Gastroesophageal sphincter (tissue), 4 donors: ENCODE results near the gene SHISAL1. TPM values are rescaled to one million over a fixed set of nuclear protein-coding genes. Genes with fewer than 3 reads are reported as not detected.

ENCODE experiments used
- ATAC-seq: fragments of 150-250 bp; one replicate; pipeline ENCODE4 v1.9.1; 2016; ENCODE audit warnings: mild to moderate bottlenecking, moderate library complexity
- H3K27ac ChIP-seq, 4 donors: fragments of 200-600 bp; sonication (generic) in 3 of 4; 1 replicate in 3 of 4; 2 replicates in 1 of 4; pipeline ENCODE4 v1.5.1; 2016 to 2019
- H3K27me3 ChIP-seq: fragments of 200-600 bp; sonication (generic); one replicate; pipeline ENCODE4 v1.5.1; 2019
- H3K36me3 ChIP-seq, 2 donors: fragments of 200-600 bp; sonication (generic); one replicate each; pipeline ENCODE4 v1.5.1; 2019; ENCODE audit warnings: control low read depth in 1 of 2
- H3K4me1 ChIP-seq, 3 donors: fragments of 200-600 bp; sonication (generic); 1 replicate in 2 of 3; 2 replicates in 1 of 3; pipeline ENCODE4 v1.5.1; 2016 to 2019; ENCODE audit warnings: control low read depth in 2 of 3
- H3K4me3 ChIP-seq, 2 donors: fragments of 200-600 bp; sonication (generic); one replicate each; pipeline ENCODE4 v1.5.1; 2019; ENCODE audit warnings: mild to moderate bottlenecking in 1 of 2, moderate library complexity in 1 of 2
- H3K9me3 ChIP-seq, 3 donors: fragments of 200-600 bp; sonication (generic); one replicate each; pipeline ENCODE4 v1.5.1; 2017 to 2019; ENCODE audit warnings: control low read depth in 2 of 3
- EP300 ChIP-seq: sonication (generic); formaldehyde crosslinking; IDR thresholded peaks from one replicate; pipeline ENCODE4 v1.6.1; 2017; ENCODE audit warnings: antibody characterized with exemption, mild to moderate bottlenecking
- POLR2A ChIP-seq, 2 donors: fragments of 450-650 bp; IDR thresholded peaks; one replicate each; pipeline ENCODE4 v1.6.1; 2017; ENCODE audit warnings: antibody characterized with exemption in 2 of 2, mild to moderate bottlenecking in 2 of 2, moderate library complexity in 1 of 2
- POLR2AphosphoS5 ChIP-seq: sonication (generic); formaldehyde crosslinking; IDR thresholded peaks from one replicate; pipeline ENCODE4 v1.6.1; 2017; ENCODE audit warnings: antibody characterized with exemption
- WGBS, 2 donors: methylation state at CpG; one replicate each; pipeline ENCODE4 v1.1.5; 2018; ENCODE audit warnings: low coverage in 1 of 2; 5-methylcytosine and 5-hydroxymethylcytosine counted together
- total RNA-seq, 4 donors: library from RNA; depleted of rRNA; stranded (reverse); fragments of >200 nt; gene quantifications; one replicate each; pipeline ENCODE4 v1.1.0, GENCODE V29; 2016
- TF ChIP-seq, protein P1 (sequence below), 4 experiments: fragments of 200-600 bp in 2 of 4; fragments of 450-650 bp in 2 of 4; sonication (generic) in 1 of 4; IDR thresholded peaks; one replicate each; pipeline ENCODE4 v1.5.1; 2017 to 2019; ENCODE audit warnings: antibody characterized with exemption in 4 of 4, mild to moderate bottlenecking in 2 of 4, moderate library complexity in 2 of 4

Gene SHISAL1
- total RNA-seq, 4 donors from 2014 or later, result 4.5 to 23.1 (median 6.2) TPM

DNA sequence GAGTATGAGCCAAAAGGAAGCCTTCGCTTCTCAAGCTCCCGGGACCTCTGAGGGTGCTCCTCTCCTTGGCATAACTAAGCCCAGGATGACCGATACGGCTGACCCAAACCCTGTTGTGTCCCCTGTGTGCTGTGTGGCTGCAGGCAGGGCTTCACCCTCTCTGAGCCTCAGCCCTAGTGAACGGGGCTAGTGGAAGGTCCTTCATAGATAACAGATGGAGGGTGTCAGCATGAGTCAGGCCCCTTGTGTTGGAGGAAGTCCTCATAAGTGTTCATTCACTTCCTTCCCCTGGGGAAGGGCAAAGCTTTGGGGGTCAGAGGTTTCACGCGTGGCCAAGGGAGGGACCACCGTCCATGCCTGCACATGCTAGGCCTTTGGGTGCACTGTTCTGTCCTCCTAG lies 21.5 kb downstream of the SHISAL1 start:
- no CpG with 5 or more reads among the region's 8 CpGs for WGBS, 2 donors
- H3K4me1 ChIP-seq, result no peaks in the 10 kb centered on the region
- no peak overlapping the region for H3K4me3 ChIP-seq
- ATAC-seq, result no peak
- no peaks in the 10 kb centered on the region for H3K36me3 ChIP-seq
- no peak overlapping the region for H3K27ac ChIP-seq
- TF ChIP-seq, protein P1, sequence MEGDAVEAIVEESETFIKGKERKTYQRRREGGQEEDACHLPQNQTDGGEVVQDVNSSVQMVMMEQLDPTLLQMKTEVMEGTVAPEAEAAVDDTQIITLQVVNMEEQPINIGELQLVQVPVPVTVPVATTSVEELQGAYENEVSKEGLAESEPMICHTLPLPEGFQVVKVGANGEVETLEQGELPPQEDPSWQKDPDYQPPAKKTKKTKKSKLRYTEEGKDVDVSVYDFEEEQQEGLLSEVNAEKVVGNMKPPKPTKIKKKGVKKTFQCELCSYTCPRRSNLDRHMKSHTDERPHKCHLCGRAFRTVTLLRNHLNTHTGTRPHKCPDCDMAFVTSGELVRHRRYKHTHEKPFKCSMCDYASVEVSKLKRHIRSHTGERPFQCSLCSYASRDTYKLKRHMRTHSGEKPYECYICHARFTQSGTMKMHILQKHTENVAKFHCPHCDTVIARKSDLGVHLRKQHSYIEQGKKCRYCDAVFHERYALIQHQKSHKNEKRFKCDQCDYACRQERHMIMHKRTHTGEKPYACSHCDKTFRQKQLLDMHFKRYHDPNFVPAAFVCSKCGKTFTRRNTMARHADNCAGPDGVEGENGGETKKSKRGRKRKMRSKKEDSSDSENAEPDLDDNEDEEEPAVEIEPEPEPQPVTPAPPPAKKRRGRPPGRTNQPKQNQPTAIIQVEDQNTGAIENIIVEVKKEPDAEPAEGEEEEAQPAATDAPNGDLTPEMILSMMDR (IDR thresholded peaks at IDR 0.05), result no peak
- no peak for TF ChIP-seq POLR2A (IDR thresholded peaks at IDR 0.05)
- no peak for TF ChIP-seq POLR2AphosphoS5
- no peak for TF ChIP-seq EP300
- peaks cover 0 to 13% (median 0%) of the 10 kb centered on the region in 3 donors for H3K9me3 ChIP-seq
- peaks cover 3% of the 10 kb centered on the region for H3K27me3 ChIP-seq

DNA sequence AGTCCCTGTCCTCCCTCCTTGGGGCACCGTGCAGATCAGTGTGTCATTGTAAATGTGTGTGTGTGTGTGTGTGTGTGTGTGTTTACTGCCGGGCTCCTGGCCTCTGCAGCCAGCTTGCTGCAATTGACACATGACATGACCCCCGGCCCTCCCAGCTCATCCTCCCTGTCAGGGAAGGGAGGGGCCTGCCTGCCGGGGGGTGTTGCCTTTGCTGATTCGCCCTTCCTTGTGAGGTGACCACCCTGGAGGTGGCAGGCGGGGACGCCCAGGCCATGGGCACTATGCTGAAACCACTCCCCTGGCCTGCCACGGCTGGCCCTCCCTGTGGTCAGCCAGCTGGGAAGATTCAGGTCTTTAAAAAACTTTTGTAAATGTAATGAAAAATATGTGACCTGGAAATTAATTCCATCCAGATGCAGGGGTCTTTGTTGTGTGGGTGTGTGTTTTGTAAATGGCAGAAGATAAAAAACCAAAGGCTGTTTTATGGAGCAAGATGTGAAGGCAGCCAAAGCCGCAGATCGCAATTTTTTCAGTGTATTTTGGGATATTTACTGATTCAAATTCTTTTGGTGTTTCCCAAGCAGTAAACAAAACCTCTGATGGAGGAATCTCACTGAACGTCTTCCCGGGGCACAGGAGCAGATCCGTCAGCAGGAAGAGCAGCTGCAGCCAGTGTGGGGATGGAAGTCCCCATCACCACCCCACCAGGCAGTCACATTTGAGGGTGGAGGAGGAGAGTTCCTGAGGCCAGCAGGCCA lies 23.2 kb downstream of the SHISAL1 start:
- H3K4me3 ChIP-seq, result no peak overlapping the region
- peaks cover 0 to 12% (median 0%) of the 10 kb centered on the region in 3 donors for H3K9me3 ChIP-seq
- no peaks in the 10 kb centered on the region for H3K4me1 ChIP-seq
- no peak for ATAC-seq
- H3K27me3 ChIP-seq, result peaks cover 3% of the 10 kb centered on the region
- H3K27ac ChIP-seq, result no peak overlapping the region
- 69 to 80% methylated on average over 1 to 5 of the region's 13 CpGs for WGBS, 2 donors
- TF ChIP-seq EP300, result no peak
- TF ChIP-seq POLR2AphosphoS5, result no peak
- no peak for TF ChIP-seq POLR2A (IDR thresholded peaks at IDR 0.05)
- TF ChIP-seq, protein P1 (IDR thresholded peaks at IDR 0.05), result no peak
- H3K36me3 ChIP-seq, result no peaks in the 10 kb centered on the region

DNA sequence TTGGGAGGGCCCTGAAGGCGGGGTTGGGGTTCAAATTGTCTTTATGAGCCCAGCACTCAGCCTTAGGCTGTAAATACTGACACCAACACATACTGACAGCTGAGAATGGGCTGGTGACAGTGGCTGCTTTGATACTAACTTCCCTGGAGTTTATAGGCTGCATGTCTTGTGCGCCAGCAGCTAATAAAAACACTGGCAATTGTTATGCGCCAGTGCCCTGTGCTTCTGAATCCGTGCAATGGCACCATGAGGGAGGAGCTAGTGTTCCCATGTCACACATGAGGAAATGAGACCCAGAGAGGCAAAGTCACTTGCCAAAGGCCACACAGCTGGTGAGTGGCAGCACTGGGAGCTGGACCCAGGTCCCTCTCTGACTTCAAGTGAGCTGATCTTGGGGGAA lies 23.8 kb downstream of the SHISAL1 start:
- H3K36me3 ChIP-seq, result no peaks in the 10 kb centered on the region
- TF ChIP-seq POLR2AphosphoS5, result no peak
- no peak for TF ChIP-seq EP300
- TF ChIP-seq, protein P1 (IDR thresholded peaks at IDR 0.05), result no peak
- no peak for TF ChIP-seq POLR2A (IDR thresholded peaks at IDR 0.05)
- no peaks in the 10 kb centered on the region for H3K4me1 ChIP-seq
- no peak overlapping the region for H3K4me3 ChIP-seq
- H3K27ac ChIP-seq, result no peak overlapping the region
- H3K27me3 ChIP-seq, result peaks cover 3% of the 10 kb centered on the region
- 80% methylated on average over 1 of the region's 4 CpGs; no CpG with 5 or more reads in 1 of the 2 donors for WGBS, 2 donors
- H3K9me3 ChIP-seq, result peaks cover 0 to 5% (median 0%) of the 10 kb centered on the region in 3 donors
- no peak for ATAC-seq

DNA sequence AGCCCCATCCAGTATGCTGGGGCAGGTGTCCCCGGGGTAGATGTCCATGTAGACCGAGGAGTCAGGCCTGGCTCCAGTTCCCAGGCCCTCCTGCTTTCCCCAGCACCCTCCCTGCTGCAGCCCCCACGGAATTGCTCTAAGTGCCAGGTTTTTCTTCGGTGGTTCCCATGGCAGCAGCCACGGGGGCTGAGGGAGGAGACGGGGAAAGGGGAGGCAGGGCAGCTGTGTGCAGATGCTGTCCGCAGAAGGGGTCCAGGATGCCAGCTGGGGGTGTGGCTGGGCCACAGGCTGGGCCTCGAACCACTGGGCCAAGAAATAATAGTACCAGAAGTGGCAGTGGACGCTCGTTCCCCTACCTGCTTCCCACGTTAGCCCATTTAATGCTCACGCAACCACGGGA lies 25.0 kb downstream of the SHISAL1 start:
- WGBS, 2 donors, result 75% methylated on average over 6 of the region's 13 CpGs; no CpG with 5 or more reads in 1 of the 2 donors
- Histone ChIP-seq H3K4me3 (no peak overlapping the region), H3K27ac (no peak overlapping the region), H3K4me1 (no peaks in the 10 kb centered on the region), H3K27me3 (peaks cover 3% of the 10 kb centered on the region), H3K9me3 (no peaks in the 10 kb centered on the region), H3K36me3 (no peaks in the 10 kb centered on the region)
- TF ChIP-seq POLR2A (IDR thresholded peaks at IDR 0.05) (no peak), EP300 (no peak), POLR2AphosphoS5 (no peak)
- TF ChIP-seq, protein P1 (IDR thresholded peaks at IDR 0.05), result no peak
- ATAC-seq, result no peak

DNA sequence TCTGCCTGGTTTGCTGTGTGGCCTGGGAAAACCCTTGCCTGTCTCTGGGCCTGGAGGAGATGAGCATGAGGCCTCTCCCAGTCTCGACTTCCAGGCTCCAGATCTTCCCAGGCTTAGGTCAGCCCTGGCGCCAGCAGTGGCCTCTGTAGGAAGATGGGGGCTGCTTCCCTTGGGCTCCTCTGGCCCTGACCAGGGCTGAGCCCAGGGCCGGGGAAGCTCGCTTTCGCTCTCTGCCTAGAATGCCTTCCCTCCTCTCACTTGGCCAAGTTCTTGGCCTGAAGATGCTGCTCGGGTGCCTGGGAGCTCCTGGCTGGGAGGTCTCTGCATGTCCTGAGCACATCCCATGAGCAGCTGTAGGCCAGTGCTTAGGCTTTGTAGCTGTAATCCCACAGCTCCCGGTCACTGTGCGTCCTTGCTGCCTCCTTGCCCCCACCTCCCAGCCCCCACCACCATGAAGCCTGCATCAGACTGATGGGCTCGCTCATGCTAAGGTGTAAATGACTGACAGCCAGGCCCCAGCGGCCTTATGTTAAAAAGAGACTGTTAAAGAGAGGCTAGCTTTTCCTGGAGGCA lies 25.5 kb downstream of the SHISAL1 start:
- no peak for TF ChIP-seq EP300
- TF ChIP-seq, protein P1 (IDR thresholded peaks at IDR 0.05), result no peak
- TF ChIP-seq POLR2A (IDR thresholded peaks at IDR 0.05), result no peak
- TF ChIP-seq POLR2AphosphoS5, result no peak
- 82% methylated on average over 2 of the region's 10 CpGs; no CpG with 5 or more reads in 1 of the 2 donors for WGBS, 2 donors
- Histone ChIP-seq H3K36me3 (no peaks in the 10 kb centered on the region), H3K4me3 (no peak overlapping the region), H3K27me3 (peaks cover 5% of the 10 kb centered on the region), H3K27ac (no peak overlapping the region), H3K9me3 (no peaks in the 10 kb centered on the region), H3K4me1 (no peaks in the 10 kb centered on the region)
- no peak for ATAC-seq
